ENCODE measurements around the gene MPPE1.

The MPPE1 gene

DNA sequence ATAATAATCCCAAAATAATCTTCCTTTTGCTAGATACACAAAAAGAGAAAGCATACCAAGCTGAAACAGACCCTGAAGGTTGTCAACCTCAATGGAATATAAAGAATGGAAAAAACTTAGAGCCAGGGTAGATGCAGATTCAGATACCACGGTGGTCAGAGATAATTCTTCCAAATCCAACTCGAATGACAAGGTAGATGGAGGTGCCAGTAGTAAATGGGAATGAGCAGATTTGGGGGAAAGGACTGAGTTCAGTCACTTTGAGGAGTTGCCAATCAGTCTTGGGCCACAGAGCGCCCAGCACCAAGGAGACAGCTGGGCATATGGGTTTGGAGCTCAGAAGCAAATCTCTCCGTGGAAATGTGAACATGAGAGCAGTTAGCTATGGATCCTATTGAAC lies 60.3 kb downstream of the MPPE1 start:
- H3K27me3 ChIP-seq (ENCODE audit: control insufficient read depth, insufficient read depth, low read length): no peaks in the 10 kb centered on the region
- H3K36me3 ChIP-seq (ENCODE audit: control insufficient read depth, low read depth, low read length): no peaks in the 10 kb centered on the region
- H3K27ac ChIP-seq (ENCODE audit: low read length): no peak overlapping the region
- H3K4me1 ChIP-seq (ENCODE audit: control insufficient read depth, low read depth, low read length): peaks cover 6% of the 10 kb centered on the region
- H3K4me3 ChIP-seq (ENCODE audit: low read length): no peak overlapping the region
- no peaks in the 10 kb centered on the region for H3K9me3 ChIP-seq (ENCODE audit: control insufficient read depth, low read depth, low read length)
- no peak overlapping the region for H3K9ac ChIP-seq (ENCODE audit: low read length)

DNA sequence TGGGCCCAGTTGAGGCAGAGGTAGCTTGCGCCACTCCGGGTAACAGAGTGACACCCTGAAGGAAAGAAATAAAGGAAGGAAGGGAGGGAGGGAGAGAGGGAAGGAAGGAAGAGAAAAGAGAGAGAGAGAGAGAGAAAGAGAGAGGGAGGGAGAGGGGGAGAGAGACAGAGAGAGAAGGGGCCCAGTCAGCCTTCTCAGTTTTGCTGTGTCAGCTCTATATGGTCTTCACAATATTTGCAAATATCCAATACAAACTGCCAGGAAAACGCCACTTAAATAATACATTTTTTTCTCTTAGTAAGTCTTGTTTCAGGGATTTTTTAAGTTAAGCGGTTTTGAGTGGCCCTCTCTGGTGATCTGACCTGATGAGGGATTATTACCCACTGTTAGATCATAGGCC lies 62.5 kb downstream of the MPPE1 start:
- Histone ChIP-seq H3K4me1 (ENCODE audit: control insufficient read depth, low read depth, low read length) (peaks cover 6% of the 10 kb centered on the region), H3K9me3 (ENCODE audit: control insufficient read depth, low read depth, low read length) (no peaks in the 10 kb centered on the region), H3K4me3 (ENCODE audit: low read length) (no peak overlapping the region), H3K27ac (ENCODE audit: low read length) (no peak overlapping the region), H3K27me3 (ENCODE audit: control insufficient read depth, insufficient read depth, low read length) (no peaks in the 10 kb centered on the region), H3K9ac (ENCODE audit: low read length) (no peak overlapping the region), H3K36me3 (ENCODE audit: control insufficient read depth, low read depth, low read length) (no peaks in the 10 kb centered on the region)

- Histone ChIP-seq H3K9ac (ENCODE audit: low read length) (no peak overlapping the region), H3K27ac (ENCODE audit: low read length) (no peak overlapping the region), H3K9me3 (ENCODE audit: control insufficient read depth, low read depth, low read length) (no peaks in the 10 kb centered on the region), H3K4me3 (ENCODE audit: low read length) (no peak overlapping the region), H3K27me3 (ENCODE audit: control insufficient read depth, insufficient read depth, low read length) (no peaks in the 10 kb centered on the region), H3K4me1 (ENCODE audit: control insufficient read depth, low read depth, low read length) (no peaks in the 10 kb centered on the region), H3K36me3 (ENCODE audit: control insufficient read depth, low read depth, low read length) (no peaks in the 10 kb centered on the region)
These were observed 63.7 kb downstream of the MPPE1 start for GRCh38 chr18:11844436-11844835.

DNA sequence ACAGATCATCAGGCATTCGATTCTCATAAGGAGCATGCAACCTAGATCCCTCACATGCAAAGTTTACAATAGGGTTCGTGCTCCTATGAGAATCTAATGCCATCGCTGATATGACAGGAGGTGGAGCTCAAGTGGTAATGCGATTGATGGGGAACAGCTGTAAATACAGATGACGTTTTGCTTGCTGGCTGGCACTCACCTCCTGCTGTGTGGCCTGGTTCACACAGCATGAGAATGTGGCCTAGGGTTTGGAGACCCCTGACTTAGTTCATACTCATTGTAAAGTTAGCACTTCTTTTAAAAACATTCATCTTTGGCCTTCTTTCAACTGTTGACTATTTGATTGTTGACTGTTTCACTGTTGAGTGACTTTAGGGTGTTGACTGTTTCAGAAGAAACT lies 65.6 kb downstream of the MPPE1 start:
- Histone ChIP-seq H3K9me3 (ENCODE audit: control insufficient read depth, low read depth, low read length) (no peaks in the 10 kb centered on the region), H3K4me3 (ENCODE audit: low read length) (no peak overlapping the region), H3K36me3 (ENCODE audit: control insufficient read depth, low read depth, low read length) (no peaks in the 10 kb centered on the region), H3K27ac (ENCODE audit: low read length) (no peak overlapping the region), H3K9ac (ENCODE audit: low read length) (no peak overlapping the region), H3K27me3 (ENCODE audit: control insufficient read depth, insufficient read depth, low read length) (no peaks in the 10 kb centered on the region), H3K4me1 (ENCODE audit: control insufficient read depth, low read depth, low read length) (no peaks in the 10 kb centered on the region)

DNA sequence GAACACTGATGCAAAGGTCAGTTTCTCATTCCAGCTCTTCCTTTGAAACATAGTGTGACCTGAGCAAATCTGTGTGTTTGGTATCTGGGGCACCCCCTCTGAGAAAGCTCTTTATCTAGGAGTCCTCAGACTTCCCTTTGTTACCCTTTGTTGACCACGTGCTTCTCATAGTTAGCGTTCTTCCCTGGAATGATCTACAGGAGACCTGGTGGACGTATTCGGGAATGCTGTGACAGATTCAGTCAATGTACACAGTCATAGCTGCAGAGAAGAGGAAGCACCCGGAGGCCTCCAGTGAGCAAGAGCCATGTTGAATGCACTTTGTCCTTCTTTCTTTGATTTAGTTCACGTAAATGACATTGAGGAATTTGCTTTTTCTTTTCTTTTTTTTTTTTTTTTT lies 67.6 kb downstream of the MPPE1 start:
- Histone ChIP-seq H3K27ac (ENCODE audit: low read length) (no peak overlapping the region), H3K36me3 (ENCODE audit: control insufficient read depth, low read depth, low read length) (no peaks in the 10 kb centered on the region), H3K9me3 (ENCODE audit: control insufficient read depth, low read depth, low read length) (no peaks in the 10 kb centered on the region), H3K4me1 (ENCODE audit: control insufficient read depth, low read depth, low read length) (no peaks in the 10 kb centered on the region), H3K9ac (ENCODE audit: low read length) (no peak overlapping the region), H3K27me3 (ENCODE audit: control insufficient read depth, insufficient read depth, low read length) (no peaks in the 10 kb centered on the region), H3K4me3 (ENCODE audit: low read length) (no peak overlapping the region)

DNA sequence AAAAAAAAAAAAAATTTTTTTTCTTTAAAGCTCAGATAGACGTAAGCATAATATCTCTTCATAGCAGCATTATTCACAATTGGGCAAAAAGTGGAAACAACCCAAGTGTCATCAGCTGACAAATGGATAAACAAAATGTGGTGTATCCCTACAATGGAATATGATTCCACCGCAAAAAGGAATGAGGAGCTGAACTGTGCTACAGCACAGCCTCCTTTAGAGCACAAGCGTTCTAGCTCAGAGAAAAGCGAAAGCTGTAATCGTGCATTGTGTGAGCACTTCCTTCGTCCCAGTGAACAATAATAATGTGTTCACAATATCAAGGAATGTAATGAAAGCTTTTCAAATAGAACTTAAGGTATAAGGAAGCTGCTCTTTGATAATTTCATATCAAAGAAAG lies 68.6 kb downstream of the MPPE1 start:
- no peak overlapping the region for H3K27ac ChIP-seq (ENCODE audit: low read length)
- no peaks in the 10 kb centered on the region for H3K27me3 ChIP-seq (ENCODE audit: control insufficient read depth, insufficient read depth, low read length)
- H3K9ac ChIP-seq (ENCODE audit: low read length): no peak overlapping the region
- no peaks in the 10 kb centered on the region for H3K9me3 ChIP-seq (ENCODE audit: control insufficient read depth, low read depth, low read length)
- H3K4me1 ChIP-seq (ENCODE audit: control insufficient read depth, low read depth, low read length): no peaks in the 10 kb centered on the region
- H3K36me3 ChIP-seq (ENCODE audit: control insufficient read depth, low read depth, low read length): no peaks in the 10 kb centered on the region
- no peak overlapping the region for H3K4me3 ChIP-seq (ENCODE audit: low read length)

GRCh38 chr18:11834772-11835171 lies 73.3 kb downstream of the MPPE1 start:
- Histone ChIP-seq H3K9me3 (ENCODE audit: control insufficient read depth, low read depth, low read length) (no peaks in the 10 kb centered on the region), H3K4me1 (ENCODE audit: control insufficient read depth, low read depth, low read length) (no peaks in the 10 kb centered on the region), H3K9ac (ENCODE audit: low read length) (no peak overlapping the region), H3K27me3 (ENCODE audit: control insufficient read depth, insufficient read depth, low read length) (no peaks in the 10 kb centered on the region), H3K27ac (ENCODE audit: low read length) (no peak overlapping the region), H3K4me3 (ENCODE audit: low read length) (no peak overlapping the region), H3K36me3 (ENCODE audit: control insufficient read depth, low read depth, low read length) (no peaks in the 10 kb centered on the region)

Data from iPS-18a (cell line).